Panc1 (cell line): ENCODE data around the gene LIPN. TPM values are rescaled to one million over a fixed set of nuclear protein-coding genes. Genes with fewer than 3 reads are reported as not detected.

ENCODE experiments used
- ATAC-seq: fragments of 200-7000 bp; cut with Tn5 transposase; 2 replicates; pipeline ENCODE4 v1.9.1; 2020; ENCODE audit warnings: mild to moderate bottlenecking, moderate library complexity
- BruUV-seq: library from RNA; stranded (reverse); fragments of 400-500 nt; replicated peaks from 2 replicates; lab custom pipeline; 2021; lab: Mats Ljungman, UMichigan
- CTCF ChIA-PET: fragments of 300-600 bp; sonication (Branson Sonifier 250); formaldehyde crosslinking; loops from one replicate; lab custom pipeline; 2022; ENCODE audit warnings: antibody characterized with exemption; lab: Charles Lee
- POLR2A ChIA-PET: fragments of 300-600 bp; sonication (Branson Sonifier 250); formaldehyde crosslinking; loops from one replicate; lab custom pipeline; 2022; ENCODE audit warnings: antibody characterized with exemption; lab: Charles Lee
- DNase-seq: peaks from one replicate; pipeline ENCODE4 v3.0.0-alpha.2; 2010; ENCODE audit warnings: low read depth, low spot score
- H3K27ac ChIP-seq: 2 replicates; pipeline ENCODE4 v1.5.1; 2011; ENCODE audit warnings: mild to moderate bottlenecking, low read length, inconsistent platforms
- H3K27me3 ChIP-seq: fragments of 200-500 bp; sonication (Bioruptor generic); 2 replicates; pipeline ENCODE4 v1.6.0; 2014; ENCODE audit warnings: low read length, inconsistent platforms; ENCODE audit not compliant: control insufficient read depth, insufficient read depth
- H3K36me3 ChIP-seq: fragments of 200-500 bp; sonication (Bioruptor generic); 2 replicates; pipeline ENCODE4 v1.5.1; 2014; ENCODE audit warnings: inconsistent platforms, mild to moderate bottlenecking, low read length, moderate library complexity; ENCODE audit not compliant: control insufficient read depth, insufficient read depth
- H3K4me1 ChIP-seq: 2 replicates; pipeline ENCODE4 v1.5.1; 2011; ENCODE audit warnings: inconsistent platforms, mild to moderate bottlenecking, low read length, moderate library complexity; ENCODE audit not compliant: control insufficient read depth, insufficient read depth
- H3K4me3 ChIP-seq, 2 experiments: 2 replicates each; pipeline ENCODE4 v1.5.1; 2011 to 2012; ENCODE audit warnings: low read depth in 2 of 2, low read length in 2 of 2, mild to moderate bottlenecking in 2 of 2, inconsistent platforms in 1 of 2, moderate library complexity in 1 of 2
- H3K9me3 ChIP-seq: fragments of 200-500 bp; sonication (Bioruptor generic); 2 replicates; pipeline ENCODE4 v1.5.1; 2014; ENCODE audit warnings: low read depth, mild to moderate bottlenecking, inconsistent platforms, low read length, moderate library complexity; ENCODE audit not compliant: control insufficient read depth, insufficient read depth
- POLR2AphosphoS5 ChIP-seq: IDR thresholded peaks from 2 replicates; pipeline ENCODE4 v1.6.1; 2012; ENCODE audit warnings: mild to moderate bottlenecking, low read depth, low read length, moderate library complexity
- SIN3A ChIP-seq: IDR thresholded peaks from 2 replicates; pipeline ENCODE4 v1.6.1; 2012; ENCODE audit warnings: low read depth, mild to moderate bottlenecking, low read length, moderate library complexity, borderline replicate concordance; ENCODE audit not compliant: insufficient read depth
- TCF7L2 ChIP-seq: IDR thresholded peaks from 2 replicates; pipeline ENCODE4 v1.6.1; 2011; ENCODE audit warnings: mild to moderate bottlenecking, low read depth, low read length, inconsistent platforms
- in situ Hi-C: cut with HindIII; loops from 2 replicates; pipeline ENCODE4 v1.10.0; 2016; ENCODE audit warnings: low sequenced_read_pairs, low pct_unique_long_range_greater_than_20kb
- intact Hi-C: fragments of 100-400 bp; cut with micrococcal nuclease; formaldehyde crosslinking; loops from one replicate; pipeline ENCODE4 v1.10.0; 2022; ENCODE audit not compliant: unreplicated experiment
- total RNA-seq: library from RNA; stranded (reverse); gene quantifications from one replicate; pipeline ENCODE4 v1.2.1, GENCODE V29; 2021; ENCODE audit not compliant: unreplicated experiment
- TF ChIP-seq, protein P1 (sequence below): fragments of 450-650 bp; IDR thresholded peaks from 2 replicates; pipeline ENCODE4 v1.5.1; 2017; ENCODE audit warnings: mild to moderate bottlenecking
- TF ChIP-seq, protein P2 (sequence below), 2 experiments: IDR thresholded peaks; 2 replicates each; pipeline ENCODE4 v1.6.1; 2011 to 2012; ENCODE audit warnings: low read depth in 2 of 2, control low read depth in 1 of 2, low read length in 1 of 2, mild to moderate bottlenecking in 1 of 2, moderate library complexity in 1 of 2; ENCODE audit not compliant: insufficient read depth in 1 of 2

The LIPN gene
- total RNA-seq, 1 experiment from 2014 or later: not detected

DNA sequence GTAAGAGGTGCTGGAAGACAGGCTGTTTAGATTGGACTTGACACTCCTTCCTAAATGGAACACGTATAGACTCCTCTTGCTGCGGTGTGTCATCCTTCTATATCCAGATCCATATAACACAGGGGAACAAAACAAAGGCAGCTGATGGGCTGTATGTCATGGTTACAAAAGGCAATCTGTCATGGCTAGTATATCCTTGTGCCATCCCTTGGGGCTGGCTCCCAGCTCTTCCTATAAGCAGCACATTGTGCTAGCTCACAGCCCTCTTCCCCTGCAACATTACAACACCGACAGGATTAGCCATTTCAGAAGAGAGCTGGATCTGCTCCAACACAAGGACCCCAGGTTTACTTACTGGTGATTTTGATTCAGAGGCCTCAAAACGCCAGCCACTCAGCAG is 38.4 kb upstream of the LIPN start:
- Histone ChIP-seq H3K4me3 (no peak overlapping the region), H3K36me3 (no peaks in the 10 kb centered on the region), H3K4me1 (no peaks in the 10 kb centered on the region), H3K27me3 (no peaks in the 10 kb centered on the region), H3K9me3 (no peaks in the 10 kb centered on the region), H3K27ac (no peak overlapping the region)
- DNase-seq (no peak), ATAC-seq (no peak)
- no peak for TF ChIP-seq TCF7L2
- no peak for TF ChIP-seq POLR2AphosphoS5
- TF ChIP-seq, protein P1, sequence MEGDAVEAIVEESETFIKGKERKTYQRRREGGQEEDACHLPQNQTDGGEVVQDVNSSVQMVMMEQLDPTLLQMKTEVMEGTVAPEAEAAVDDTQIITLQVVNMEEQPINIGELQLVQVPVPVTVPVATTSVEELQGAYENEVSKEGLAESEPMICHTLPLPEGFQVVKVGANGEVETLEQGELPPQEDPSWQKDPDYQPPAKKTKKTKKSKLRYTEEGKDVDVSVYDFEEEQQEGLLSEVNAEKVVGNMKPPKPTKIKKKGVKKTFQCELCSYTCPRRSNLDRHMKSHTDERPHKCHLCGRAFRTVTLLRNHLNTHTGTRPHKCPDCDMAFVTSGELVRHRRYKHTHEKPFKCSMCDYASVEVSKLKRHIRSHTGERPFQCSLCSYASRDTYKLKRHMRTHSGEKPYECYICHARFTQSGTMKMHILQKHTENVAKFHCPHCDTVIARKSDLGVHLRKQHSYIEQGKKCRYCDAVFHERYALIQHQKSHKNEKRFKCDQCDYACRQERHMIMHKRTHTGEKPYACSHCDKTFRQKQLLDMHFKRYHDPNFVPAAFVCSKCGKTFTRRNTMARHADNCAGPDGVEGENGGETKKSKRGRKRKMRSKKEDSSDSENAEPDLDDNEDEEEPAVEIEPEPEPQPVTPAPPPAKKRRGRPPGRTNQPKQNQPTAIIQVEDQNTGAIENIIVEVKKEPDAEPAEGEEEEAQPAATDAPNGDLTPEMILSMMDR: no peak
- TF ChIP-seq, protein P2, sequence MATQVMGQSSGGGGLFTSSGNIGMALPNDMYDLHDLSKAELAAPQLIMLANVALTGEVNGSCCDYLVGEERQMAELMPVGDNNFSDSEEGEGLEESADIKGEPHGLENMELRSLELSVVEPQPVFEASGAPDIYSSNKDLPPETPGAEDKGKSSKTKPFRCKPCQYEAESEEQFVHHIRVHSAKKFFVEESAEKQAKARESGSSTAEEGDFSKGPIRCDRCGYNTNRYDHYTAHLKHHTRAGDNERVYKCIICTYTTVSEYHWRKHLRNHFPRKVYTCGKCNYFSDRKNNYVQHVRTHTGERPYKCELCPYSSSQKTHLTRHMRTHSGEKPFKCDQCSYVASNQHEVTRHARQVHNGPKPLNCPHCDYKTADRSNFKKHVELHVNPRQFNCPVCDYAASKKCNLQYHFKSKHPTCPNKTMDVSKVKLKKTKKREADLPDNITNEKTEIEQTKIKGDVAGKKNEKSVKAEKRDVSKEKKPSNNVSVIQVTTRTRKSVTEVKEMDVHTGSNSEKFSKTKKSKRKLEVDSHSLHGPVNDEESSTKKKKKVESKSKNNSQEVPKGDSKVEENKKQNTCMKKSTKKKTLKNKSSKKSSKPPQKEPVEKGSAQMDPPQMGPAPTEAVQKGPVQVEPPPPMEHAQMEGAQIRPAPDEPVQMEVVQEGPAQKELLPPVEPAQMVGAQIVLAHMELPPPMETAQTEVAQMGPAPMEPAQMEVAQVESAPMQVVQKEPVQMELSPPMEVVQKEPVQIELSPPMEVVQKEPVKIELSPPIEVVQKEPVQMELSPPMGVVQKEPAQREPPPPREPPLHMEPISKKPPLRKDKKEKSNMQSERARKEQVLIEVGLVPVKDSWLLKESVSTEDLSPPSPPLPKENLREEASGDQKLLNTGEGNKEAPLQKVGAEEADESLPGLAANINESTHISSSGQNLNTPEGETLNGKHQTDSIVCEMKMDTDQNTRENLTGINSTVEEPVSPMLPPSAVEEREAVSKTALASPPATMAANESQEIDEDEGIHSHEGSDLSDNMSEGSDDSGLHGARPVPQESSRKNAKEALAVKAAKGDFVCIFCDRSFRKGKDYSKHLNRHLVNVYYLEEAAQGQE (IDR thresholded peaks at IDR 0.05; ENCODE audit: insufficient read depth in 1 of 2, low read depth in 2 of 2, low read length in 1 of 2): no peak
- TF ChIP-seq SIN3A: no peak
- BruUV-seq: no TSS peak
- intact Hi-C loops (no loop called here), in situ Hi-C loops (no loop called here)
- ChIA-PET POLR2A (no interaction called here), CTCF (no interaction called here)

DNA sequence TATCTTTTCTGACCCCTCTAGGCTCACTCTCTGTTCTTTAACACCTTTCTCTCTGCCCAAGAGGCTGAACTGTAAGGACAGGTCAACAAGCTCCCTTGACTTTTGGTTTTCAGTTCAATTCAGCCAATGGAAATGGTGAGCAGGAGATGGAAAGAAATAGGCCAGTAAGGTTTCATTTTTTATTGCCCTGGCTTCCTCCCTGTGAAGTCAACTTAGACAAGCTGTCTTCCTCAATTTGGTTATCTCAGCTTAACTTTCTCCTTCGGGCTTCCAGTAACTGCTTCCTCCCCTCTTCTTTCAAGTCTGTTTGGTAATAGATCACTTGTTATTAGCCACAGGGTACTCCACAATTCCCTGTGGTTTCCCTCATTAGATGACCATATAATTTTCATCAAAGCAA is 34.0 kb upstream of the LIPN start:
- in situ Hi-C loops: no loop called here
- no peaks in the 10 kb centered on the region for H3K27me3 ChIP-seq
- H3K4me3 ChIP-seq: no peak overlapping the region
- H3K27ac ChIP-seq: no peak overlapping the region
- TF ChIP-seq SIN3A (no peak), POLR2AphosphoS5 (no peak), TCF7L2 (no peak)
- TF ChIP-seq, protein P2 (IDR thresholded peaks at IDR 0.05; ENCODE audit: insufficient read depth in 1 of 2, low read depth in 2 of 2, low read length in 1 of 2): no peak
- TF ChIP-seq, protein P1: no peak
- H3K9me3 ChIP-seq: no peaks in the 10 kb centered on the region
- H3K36me3 ChIP-seq: no peaks in the 10 kb centered on the region
- ChIA-PET CTCF (interaction anchor here (0.6 kb wide), 1 partner anchor 139 kb away, joined by 3 read pairs; no protein-coding TSS in a partner anchor), POLR2A (no interaction called here)
- no TSS peak for BruUV-seq
- no peak for ATAC-seq
- intact Hi-C loops: no loop called here
- no peak for DNase-seq
- no peaks in the 10 kb centered on the region for H3K4me1 ChIP-seq
